K562 (cell line): ENCODE measurements around the gene CELSR2. TPM values are rescaled to one million over a fixed set of nuclear protein-coding genes. Genes with fewer than 3 reads are reported as not detected.

ENCODE experiments used
- CHCHD3 ChIP-seq: fragments of 250-450 bp; sonication (Bioruptor Pico); IDR thresholded peaks from 2 replicates; pipeline ENCODE4 v2.1.2; 2022; ENCODE audit warnings: mild to moderate bottlenecking
- CREB3L1 ChIP-seq: fragments of 450-650 bp; IDR thresholded peaks from 2 replicates; pipeline ENCODE4 v1.6.1; 2014; ENCODE audit warnings: low read depth, mild to moderate bottlenecking, moderate library complexity, borderline replicate concordance
- CREB5 ChIP-seq: fragments of 250-450 bp; sonication (Bioruptor Pico); IDR thresholded peaks from 2 replicates; pipeline ENCODE4 v1.5.0; 2020; ENCODE audit warnings: mild to moderate bottlenecking
- E2F4 ChIP-seq: sonication (generic); formaldehyde crosslinking; IDR thresholded peaks from 2 replicates; pipeline ENCODE4 v1.8.0; 2022; ENCODE audit warnings: mild to moderate bottlenecking, low read depth, missing genetic modification reagents
- GABPB2 ChIP-seq: fragments of 250-450 bp; sonication (Bioruptor Pico); conservative IDR thresholded peaks from 2 replicates; pipeline ENCODE4 v1.5.1; 2021; ENCODE audit warnings: mild to moderate bottlenecking
- HMG20B ChIP-seq: fragments of 250-450 bp; sonication (Bioruptor Pico); IDR thresholded peaks from 2 replicates; pipeline ENCODE4 v1.5.0; 2021; ENCODE audit warnings: mild to moderate bottlenecking
- IRF9 ChIP-seq: fragments of 450-650 bp; IDR thresholded peaks from 2 replicates; pipeline ENCODE4 v1.6.1; 2016; ENCODE audit warnings: missing biosample characterization, missing genetic modification characterization
- KDM4B ChIP-seq, 2 experiments: fragments of 450-650 bp in 1 of 2; sonication (generic) in 1 of 2; IDR thresholded peaks; 2 replicates each; pipeline ENCODE4 v1.6.1; 2016 to 2017; ENCODE audit warnings: borderline replicate concordance in 2 of 2, antibody characterized with exemption in 1 of 2, low read depth in 1 of 2, mild to moderate bottlenecking in 1 of 2
- MAFG ChIP-seq: fragments of 450-650 bp; conservative IDR thresholded peaks from 2 replicates; pipeline ENCODE4 v1.6.1; 2016; ENCODE audit warnings: missing genetic modification characterization, missing compliant biosample characterization
- MYC ChIP-seq, 2 experiments: fragments of 250-450 bp in 1 of 2; sonication (Bioruptor Pico) in 1 of 2; IDR thresholded peaks; 2 replicates each; pipeline versions ENCODE4 v1.5.1 to v1.6.1; 2012 to 2021; ENCODE audit warnings: low read depth in 2 of 2, borderline replicate concordance in 1 of 2, improper control_type of control experiment in 1 of 2, low read length in 1 of 2, mild to moderate bottlenecking in 1 of 2, moderate library complexity in 1 of 2
- MYNN ChIP-seq, 2 experiments: sonication (generic); formaldehyde crosslinking in 1 of 2; IDR thresholded peaks; 2 replicates each; pipeline versions ENCODE4 v1.5.0 to v1.6.1; 2016 to 2020; ENCODE audit warnings: antibody characterized with exemption in 1 of 2, missing genetic modification reagents in 1 of 2
- NEUROD1 ChIP-seq: fragments of 150-350 bp; IDR thresholded peaks from 2 replicates; pipeline ENCODE4 v1.6.1; 2014; ENCODE audit warnings: borderline replicate concordance, low read length, low read depth; ENCODE audit not compliant: partially characterized antibody
- SP1 ChIP-seq: sonication (generic); formaldehyde crosslinking; IDR thresholded peaks from 2 replicates; pipeline ENCODE4 v1.8.1; 2022; ENCODE audit warnings: mild to moderate bottlenecking, missing genetic modification reagents
- SREBF1 ChIP-seq: fragments of 150-350 bp; IDR thresholded peaks from 2 replicates; pipeline ENCODE4 v1.6.1; 2014; ENCODE audit warnings: antibody characterized with exemption, low read depth, low read length, borderline replicate concordance
- SRF ChIP-seq, 2 experiments: fragments of 250-450, 450-650 bp in 1 of 2; sonication (Bioruptor Pico) in 1 of 2; sonication (generic) in 1 of 2; formaldehyde crosslinking; IDR thresholded peaks; 2 replicates each; pipeline versions ENCODE4 v1.5.0 to v1.5.1; 2020 to 2022; ENCODE audit warnings: mild to moderate bottlenecking in 1 of 2, missing genetic modification reagents in 1 of 2
- THRAP3 ChIP-seq: fragments of 450-650 bp; IDR thresholded peaks from 2 replicates; pipeline ENCODE4 v1.6.1; 2016; ENCODE audit warnings: mild to moderate bottlenecking, inconsistent platforms, borderline replicate concordance
- ZFX ChIP-seq: sonication (generic); formaldehyde crosslinking; IDR thresholded peaks from 2 replicates; pipeline ENCODE4 v1.8.0; 2022; ENCODE audit warnings: mild to moderate bottlenecking, missing genetic modification reagents, moderate library complexity
- ZNF212 ChIP-seq: fragments of 450-650 bp; formaldehyde crosslinking; IDR thresholded peaks from 2 replicates; pipeline ENCODE4 v1.4.0; 2020; ENCODE audit warnings: mild to moderate bottlenecking
- polyA plus RNA-seq, 8 experiments: library from polyadenylated mRNA; depleted of rRNA in 4 of 8; stranded (reverse) in 5 of 8; unstranded in 3 of 8; fragments of >200 nt; fragmentation: Nextera tagmentation in 2 of 8; fragmentation: Illumina TruSeq in 1 of 8; extraction: Ambion mirVana in 2 of 8; extraction: Trizol in 1 of 8; gene quantifications; 2 replicates each; pipeline versions ENCODE4 v1.2.1 to v1.2.3, GENCODE V29; 2011 to 2014; ENCODE audit warnings: inconsistent platforms in 1 of 8, missing spikeins in 1 of 8
- total RNA-seq, 7 experiments: library from RNA; depleted of rRNA in 6 of 7; stranded (reverse); fragments of >200 nt in 6 of 7; fragmentation: Illumina TruSeq in 2 of 7; extraction: Trizol in 2 of 7; gene quantifications; 2 replicates each; pipeline versions ENCODE4 v1.2.1 to v1.2.3, GENCODE V29; 2011 to 2021; ENCODE audit warnings: low replicate concordance in 1 of 7
- TF ChIP-seq, protein P1 (sequence below): fragments of 450-650 bp; conservative IDR thresholded peaks from 2 replicates; pipeline ENCODE4 v1.6.1; 2016; ENCODE audit warnings: missing genetic modification characterization, low read depth, mild to moderate bottlenecking, control low read depth, missing compliant biosample characterization
- TF ChIP-seq, protein P2 (sequence below): fragments of 250-450 bp; sonication (Bioruptor Pico); IDR thresholded peaks from 2 replicates; pipeline ENCODE4 v1.8.0; 2022; ENCODE audit warnings: moderate library complexity, mild to moderate bottlenecking, inconsistent platforms

CELSR2 gene
- total and polyA plus RNA-seq, 9 of the 15 experiments (the other 6 are each of a cell fraction or from before 2014, with no cell fraction given), result 0.31 to 21.9 (median 4.2) TPM

GRCh38 chr1:109249654-109250401, 489 bp downstream of the CELSR2 start (continued):
- no peak for TF ChIP-seq NEUROD1
- TF ChIP-seq SP1 (CRISPR knock-in tag), result no peak
- TF ChIP-seq MYC (IDR thresholded peaks at IDR 0.05; ENCODE audit: low read depth, low read length), result no peak
- no peak for TF ChIP-seq MYC (CRISPR knock-in tag; IDR thresholded peaks at IDR 0.05; ENCODE audit: borderline replicate concordance, low read depth)
- TF ChIP-seq SRF (CRISPR knock-in tag; IDR thresholded peaks at IDR 0.05), result no peak
- peak; percentile 46 for TF ChIP-seq ZFX (CRISPR knock-in tag)
- TF ChIP-seq MYNN (IDR thresholded peaks at IDR 0.05), result no peak
- no peak for TF ChIP-seq MYNN (CRISPR knock-in tag; IDR thresholded peaks at IDR 0.05)
- TF ChIP-seq, protein P1, sequence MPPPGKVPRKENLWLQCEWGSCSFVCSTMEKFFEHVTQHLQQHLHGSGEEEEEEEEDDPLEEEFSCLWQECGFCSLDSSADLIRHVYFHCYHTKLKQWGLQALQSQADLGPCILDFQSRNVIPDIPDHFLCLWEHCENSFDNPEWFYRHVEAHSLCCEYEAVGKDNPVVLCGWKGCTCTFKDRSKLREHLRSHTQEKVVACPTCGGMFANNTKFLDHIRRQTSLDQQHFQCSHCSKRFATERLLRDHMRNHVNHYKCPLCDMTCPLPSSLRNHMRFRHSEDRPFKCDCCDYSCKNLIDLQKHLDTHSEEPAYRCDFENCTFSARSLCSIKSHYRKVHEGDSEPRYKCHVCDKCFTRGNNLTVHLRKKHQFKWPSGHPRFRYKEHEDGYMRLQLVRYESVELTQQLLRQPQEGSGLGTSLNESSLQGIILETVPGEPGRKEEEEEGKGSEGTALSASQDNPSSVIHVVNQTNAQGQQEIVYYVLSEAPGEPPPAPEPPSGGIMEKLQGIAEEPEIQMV (tag), result no peak
- TF ChIP-seq CHCHD3 (CRISPR knock-in tag), result no peak
- no peak for TF ChIP-seq CREB5 (CRISPR knock-in tag)
- no peak for TF ChIP-seq GABPB2
- no peak for TF ChIP-seq ZNF212
- TF ChIP-seq HMG20B (CRISPR knock-in tag), result no peak
- no peak for TF ChIP-seq THRAP3
- no peak for TF ChIP-seq KDM4B (IDR thresholded peaks at IDR 0.05; ENCODE audit: borderline replicate concordance in 2 of 2, low read depth in 1 of 2)
- TF ChIP-seq, protein P2, sequence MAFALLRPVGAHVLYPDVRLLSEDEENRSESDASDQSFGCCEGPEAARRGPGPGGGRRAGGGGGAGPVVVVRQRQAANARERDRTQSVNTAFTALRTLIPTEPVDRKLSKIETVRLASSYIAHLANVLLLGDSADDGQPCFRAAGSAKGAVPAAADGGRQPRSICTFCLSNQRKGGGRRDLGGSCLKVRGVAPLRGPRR (CRISPR knock-in tag), result no peak
- no peak for TF ChIP-seq MAFG
- no peak for TF ChIP-seq SREBF1
- TF ChIP-seq CREB3L1, result no peak
- no peak for TF ChIP-seq E2F4 (CRISPR knock-in tag)
- TF ChIP-seq IRF9 (tag), result no peak
